Hepatocyte (in vitro differentiated cells): ENCODE measurements around the gene CACNA1C. TPM values are rescaled to one million over a fixed set of nuclear protein-coding genes. Genes with fewer than 3 reads are reported as not detected.

Source experiments
- DNase-seq: peaks from one replicate; pipeline ENCODE4 v3.0.0-alpha.2; 2016; ENCODE audit warnings: low spot score
- H2AFZ ChIP-seq: fragments of 200-600 bp; sonication (generic); 2 replicates; pipeline ENCODE4 v1.6.0; 2016; ENCODE audit warnings: antibody characterized with exemption, mild to moderate bottlenecking
- H3K27ac ChIP-seq: fragments of 200-600 bp; sonication (generic); 2 replicates; pipeline ENCODE4 v1.5.1; 2016; ENCODE audit warnings: mild to moderate bottlenecking
- H3K27me3 ChIP-seq: fragments of 200-600 bp; sonication (generic); 2 replicates; pipeline ENCODE4 v1.6.1; 2016
- H3K36me3 ChIP-seq: fragments of 200-600 bp; sonication (generic); replicated peaks from 2 replicates; pipeline ENCODE4 v1.5.1; 2016; ENCODE audit warnings: low read depth; ENCODE audit not compliant: insufficient read depth
- H3K4me1 ChIP-seq: fragments of 200-600 bp; sonication (generic); 2 replicates; pipeline ENCODE4 v1.5.1; 2016; ENCODE audit warnings: mild to moderate bottlenecking, moderate library complexity; ENCODE audit not compliant: insufficient read depth
- H3K4me2 ChIP-seq: fragments of 200-600 bp; sonication (generic); 2 replicates; pipeline ENCODE4 v1.6.0; 2016
- H3K4me3 ChIP-seq: fragments of 200-600 bp; sonication (generic); 2 replicates; pipeline ENCODE4 v1.5.1; 2016; ENCODE audit warnings: mild to moderate bottlenecking
- H3K79me2 ChIP-seq: fragments of 200-600 bp; sonication (generic); 2 replicates; pipeline ENCODE4 v1.6.0; 2017; ENCODE audit warnings: mild to moderate bottlenecking
- H3K9me2 ChIP-seq: fragments of 200-600 bp; sonication (generic); replicated peaks from 2 replicates; pipeline ENCODE4 v1.6.0; 2017; ENCODE audit warnings: mild to moderate bottlenecking; ENCODE audit not compliant: insufficient read depth
- H3K9me3 ChIP-seq: fragments of 200-600 bp; sonication (generic); 2 replicates; pipeline ENCODE4 v1.5.1; 2016; ENCODE audit warnings: low read depth, mild to moderate bottlenecking
- H4K20me1 ChIP-seq: fragments of 200-600 bp; sonication (generic); 2 replicates; pipeline ENCODE4 v1.6.0; 2016; ENCODE audit warnings: mild to moderate bottlenecking; ENCODE audit not compliant: insufficient read depth, poor library complexity, severe bottlenecking
- EZH2 ChIP-seq: fragments of 200-600 bp; sonication (generic); IDR thresholded peaks from 2 replicates; pipeline ENCODE4 v1.6.1; 2016; ENCODE audit warnings: antibody characterized with exemption, mild to moderate bottlenecking, borderline replicate concordance
- EZH2phosphoT487 ChIP-seq: fragments of 200-600 bp; sonication (generic); IDR thresholded peaks from one replicate; pipeline ENCODE4 v1.6.1; 2018; ENCODE audit warnings: antibody characterized with exemption, mild to moderate bottlenecking, low read depth, moderate library complexity; ENCODE audit not compliant: unreplicated experiment, severe bottlenecking
- WGBS: methylation state at CpG from one replicate; pipeline ENCODE4 v1.1.6; 2016; ENCODE audit warnings: low lambda C conversion rate; ENCODE audit errors: missing lambda C conversion rate; 5-methylcytosine and 5-hydroxymethylcytosine counted together
- polyA plus RNA-seq: library from polyadenylated mRNA; unstranded; fragments of >200 nt; fragmentation: Nextera tagmentation; extraction: Ambion mirVana; gene quantifications from 2 replicates; pipeline ENCODE4 v1.2.1, GENCODE V29; 2016
- total RNA-seq: library from RNA; depleted of rRNA; stranded (reverse); fragments of >200 nt; gene quantifications from 2 replicates; pipeline ENCODE4 v1.2.3, GENCODE V29; 2014
- TF ChIP-seq, protein P1 (sequence below): fragments of 200-600 bp; sonication (generic); IDR thresholded peaks from 2 replicates; pipeline ENCODE4 v1.5.1; 2016; ENCODE audit warnings: antibody characterized with exemption, mild to moderate bottlenecking; ENCODE audit not compliant: poor library complexity

CACNA1C gene
- total and polyA plus RNA-seq, 2 experiments from 2014 or later: 3.2 to 4.0 TPM

GRCh38 chr12:2229661-2230539 is 177.1 kb downstream of the CACNA1C start:
- H3K4me3 ChIP-seq: no peak overlapping the region
- H3K27me3 ChIP-seq: no peaks in the 10 kb centered on the region
- H2AFZ ChIP-seq: no peak overlapping the region
- no peak overlapping the region for H3K27ac ChIP-seq
- no peak for DNase-seq
- H3K9me2 ChIP-seq: no peaks in the 10 kb centered on the region
- H3K36me3 ChIP-seq: no peaks in the 10 kb centered on the region
- no peak overlapping the region for H3K4me2 ChIP-seq
- H4K20me1 ChIP-seq: no peaks in the 10 kb centered on the region
- no peaks in the 10 kb centered on the region for H3K4me1 ChIP-seq
- TF ChIP-seq, protein P1, sequence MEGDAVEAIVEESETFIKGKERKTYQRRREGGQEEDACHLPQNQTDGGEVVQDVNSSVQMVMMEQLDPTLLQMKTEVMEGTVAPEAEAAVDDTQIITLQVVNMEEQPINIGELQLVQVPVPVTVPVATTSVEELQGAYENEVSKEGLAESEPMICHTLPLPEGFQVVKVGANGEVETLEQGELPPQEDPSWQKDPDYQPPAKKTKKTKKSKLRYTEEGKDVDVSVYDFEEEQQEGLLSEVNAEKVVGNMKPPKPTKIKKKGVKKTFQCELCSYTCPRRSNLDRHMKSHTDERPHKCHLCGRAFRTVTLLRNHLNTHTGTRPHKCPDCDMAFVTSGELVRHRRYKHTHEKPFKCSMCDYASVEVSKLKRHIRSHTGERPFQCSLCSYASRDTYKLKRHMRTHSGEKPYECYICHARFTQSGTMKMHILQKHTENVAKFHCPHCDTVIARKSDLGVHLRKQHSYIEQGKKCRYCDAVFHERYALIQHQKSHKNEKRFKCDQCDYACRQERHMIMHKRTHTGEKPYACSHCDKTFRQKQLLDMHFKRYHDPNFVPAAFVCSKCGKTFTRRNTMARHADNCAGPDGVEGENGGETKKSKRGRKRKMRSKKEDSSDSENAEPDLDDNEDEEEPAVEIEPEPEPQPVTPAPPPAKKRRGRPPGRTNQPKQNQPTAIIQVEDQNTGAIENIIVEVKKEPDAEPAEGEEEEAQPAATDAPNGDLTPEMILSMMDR: no peak
- no peak for TF ChIP-seq EZH2
- no peak for TF ChIP-seq EZH2phosphoT487
- H3K9me3 ChIP-seq: no peaks in the 10 kb centered on the region
- H3K79me2 ChIP-seq: no peaks in the 10 kb centered on the region
- 97% methylated on average over 49 of the region's 61 CpGs for WGBS

DNA sequence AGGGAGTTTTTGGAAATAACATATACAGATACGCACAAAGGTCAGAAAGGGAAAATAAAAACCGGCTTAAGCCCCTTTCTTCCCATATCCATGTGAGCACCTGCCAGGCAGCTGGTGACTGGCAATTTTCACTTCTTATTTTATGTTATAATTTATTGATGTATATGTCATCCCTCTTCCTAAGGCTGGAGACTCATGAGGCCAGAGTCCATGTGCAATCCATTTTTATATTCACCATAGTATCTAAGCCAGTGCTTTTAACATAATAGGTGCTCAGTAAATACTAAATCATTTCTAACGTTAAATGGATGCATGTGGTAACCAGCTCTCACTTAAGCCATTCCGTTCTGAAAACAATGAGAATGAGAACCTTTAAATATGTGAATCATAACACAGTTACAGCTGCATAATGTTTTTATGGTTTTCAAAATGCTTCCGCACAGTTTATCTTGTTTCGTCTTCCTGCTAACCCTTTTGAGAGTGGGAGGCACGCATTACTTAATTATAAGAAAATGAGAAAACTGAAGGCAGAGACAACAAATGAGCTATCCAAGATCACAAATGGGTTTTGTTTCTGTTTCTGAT is 178.3 kb downstream of the CACNA1C start:
- Histone ChIP-seq H3K9me3 (no peaks in the 10 kb centered on the region), H3K9me2 (no peaks in the 10 kb centered on the region), H3K4me3 (no peak overlapping the region), H2AFZ (no peak overlapping the region), H3K27me3 (no peaks in the 10 kb centered on the region), H3K4me1 (no peaks in the 10 kb centered on the region), H4K20me1 (no peaks in the 10 kb centered on the region), H3K36me3 (no peaks in the 10 kb centered on the region), H3K27ac (no peak overlapping the region), H3K4me2 (no peak overlapping the region), H3K79me2 (no peaks in the 10 kb centered on the region)
- TF ChIP-seq EZH2phosphoT487 (no peak), EZH2 (no peak)
- TF ChIP-seq, protein P1: no peak
- WGBS: 96% methylated on average over 7 of the region's 7 CpGs
- no peak for DNase-seq

GRCh38 chr12:2231956-2232355 is 179.2 kb downstream of the CACNA1C start:
- Histone ChIP-seq H4K20me1 (no peaks in the 10 kb centered on the region), H3K79me2 (no peaks in the 10 kb centered on the region), H3K27me3 (no peaks in the 10 kb centered on the region), H3K27ac (no peak overlapping the region), H3K4me3 (no peak overlapping the region), H2AFZ (no peak overlapping the region), H3K4me2 (no peak overlapping the region), H3K4me1 (no peaks in the 10 kb centered on the region), H3K9me2 (no peaks in the 10 kb centered on the region), H3K9me3 (no peaks in the 10 kb centered on the region), H3K36me3 (no peaks in the 10 kb centered on the region)
- DNase-seq: no peak
- 92% methylated on average over 3 of the region's 3 CpGs for WGBS
- TF ChIP-seq, protein P1: no peak
- TF ChIP-seq EZH2 (no peak), EZH2phosphoT487 (no peak)
